HepG2 (cell line): ENCODE results near the gene HOXB5. TPM values are rescaled to one million over a fixed set of nuclear protein-coding genes. Genes with fewer than 3 reads are reported as not detected.

Source experiments
- ATAC-seq: fragments of 200-7000 bp; cut with Tn5 transposase; 3 replicates; pipeline ENCODE4 v1.9.1; 2020; ENCODE audit warnings: mild to moderate bottlenecking, moderate library complexity
- BruUV-seq: library from RNA; stranded (reverse); fragments of 400-500 nt; replicated peaks from 2 replicates; lab custom pipeline; 2021; lab: Mats Ljungman, UMichigan
- CTCF ChIA-PET: fragments of 300-600 bp; formaldehyde crosslinking; extraction: SDS; loops from one replicate; lab custom pipeline; 2021; ENCODE audit warnings: low total read pairs, inconsistent platforms, low intra/inter-chr PET ratio; lab: Yijun Ruan, JAX
- POLR2A ChIA-PET: fragments of 350-600 bp; sonication (Branson Sonifier 250); formaldehyde crosslinking; loops from one replicate; lab custom pipeline; 2020; ENCODE audit warnings: antibody characterized with exemption, inconsistent platforms; lab: Yijun Ruan, JAX
- DNase-seq: peaks from one replicate; pipeline ENCODE4 v3.0.0-alpha.2; 2015; ENCODE audit warnings: low spot score
- FAIRE-seq: peaks from 3 replicates; lab custom pipeline; 2011; peaks lifted over from hg19 to GRCh38; lab: Jason Lieb, UNC
- H2AFZ ChIP-seq: one replicate; pipeline ENCODE4 v1.6.1; 2011; ENCODE audit warnings: low read length, inconsistent platforms
- H3K27ac ChIP-seq: fragments of 300-600 bp; 3 replicates; pipeline ENCODE4 v1.8.0; 2011; ENCODE audit warnings: mixed run types, mild to moderate bottlenecking, mixed read lengths, low read length, inconsistent platforms; ENCODE audit not compliant: insufficient read depth; ENCODE audit errors: extremely low read length
- H3K27me3 ChIP-seq, 2 experiments: fragments of 200-600 bp in 1 of 2; 2 replicates in 1 of 2; 3 replicates in 1 of 2; pipeline versions ENCODE4 v1.6.0 to v1.8.0; 2011; ENCODE audit warnings: low read length in 2 of 2, mild to moderate bottlenecking in 2 of 2, moderate library complexity in 2 of 2, inconsistent platforms in 1 of 2; ENCODE audit not compliant: insufficient read depth in 2 of 2, control insufficient read depth in 1 of 2
- H3K36me3 ChIP-seq, 2 experiments: fragments of 200-600 bp in 1 of 2; replicated peaks in 1 of 2; 2 replicates in 1 of 2; 3 replicates in 1 of 2; pipeline versions ENCODE4 v1.5.1 to v1.8.0; 2011; ENCODE audit warnings: low read length in 2 of 2, inconsistent platforms in 1 of 2; ENCODE audit not compliant: insufficient read depth in 2 of 2, control insufficient read depth in 1 of 2
- H3K4me1 ChIP-seq: 2 replicates; pipeline ENCODE4 v1.5.1; 2012; ENCODE audit warnings: low read length, inconsistent platforms; ENCODE audit not compliant: insufficient read depth
- H3K4me2 ChIP-seq: 2 replicates; pipeline ENCODE4 v1.6.0; 2011; ENCODE audit warnings: low read depth, low read length, inconsistent platforms
- H3K4me3 ChIP-seq, 3 experiments: fragments of 200-600 bp in 1 of 3; sonication (generic), shearing (Covaris generic) in 1 of 3; replicated peaks in 1 of 3; 2 replicates each; pipeline ENCODE4 v1.5.1; 2011 to 2016; ENCODE audit warnings: low read length in 3 of 3, inconsistent platforms in 2 of 3, low read depth in 2 of 3, mild to moderate bottlenecking in 2 of 3, control low read depth in 1 of 3, mixed read lengths in 1 of 3; ENCODE audit not compliant: insufficient read depth in 1 of 3
- H3K79me2 ChIP-seq: one replicate; pipeline ENCODE4 v1.6.1; 2011; ENCODE audit warnings: low read length, inconsistent platforms; ENCODE audit not compliant: insufficient read depth
- H3K9ac ChIP-seq: 2 replicates; pipeline ENCODE4 v1.6.0; 2011; ENCODE audit warnings: mild to moderate bottlenecking, low read depth, low read length, inconsistent platforms; ENCODE audit not compliant: insufficient read depth
- H3K9me3 ChIP-seq: 2 replicates; pipeline ENCODE4 v1.5.1; 2012; ENCODE audit warnings: mild to moderate bottlenecking, low read length
- H4K20me1 ChIP-seq: 2 replicates; pipeline ENCODE4 v1.6.0; 2011; ENCODE audit warnings: inconsistent platforms, mild to moderate bottlenecking, low read length, moderate library complexity; ENCODE audit not compliant: insufficient read depth
- EZH2 ChIP-seq: conservative IDR thresholded peaks from 2 replicates; pipeline ENCODE4 v1.6.1; 2012; ENCODE audit warnings: mild to moderate bottlenecking, low read depth, low read length, moderate library complexity
- ZNF687 ChIP-seq: sonication (generic); formaldehyde crosslinking; IDR thresholded peaks from 2 replicates; pipeline ENCODE4 v1.5.1; 2020; ENCODE audit warnings: mild to moderate bottlenecking, missing genetic modification reagents, moderate library complexity
- WGBS: methylation state at CpG from one replicate; pipeline ENCODE4 v1.1.6; 2017; ENCODE audit warnings: low lambda C conversion rate; 5-methylcytosine and 5-hydroxymethylcytosine counted together
- in situ Hi-C: cut with HindIII; loops from 2 replicates; pipeline ENCODE4 v1.10.0; 2017; ENCODE audit warnings: low pct_unique_long_range_greater_than_20kb; ENCODE audit not compliant: extremely low pct_ligation_motif_present
- intact Hi-C: fragments of 100-400 bp; cut with micrococcal nuclease; formaldehyde crosslinking; loops from one replicate; pipeline ENCODE4 v1.10.0; 2022; ENCODE audit not compliant: unreplicated experiment
- polyA plus RNA-seq, 8 experiments: library from polyadenylated mRNA; depleted of rRNA in 3 of 8; stranded (reverse) in 7 of 8; unstranded in 1 of 8; fragments of >200 nt; fragmentation: Illumina TruSeq in 4 of 8; extraction: Trizol in 4 of 8; gene quantifications; 2 replicates each; pipeline versions ENCODE4 v1.2.1 to v1.2.3, GENCODE V29; 2011 to 2016; ENCODE audit warnings: low read depth in 4 of 8, missing spikeins in 1 of 8, mixed read lengths in 1 of 8; ENCODE audit not compliant: insufficient read depth in 1 of 8
- total RNA-seq, 5 experiments: library from RNA; depleted of rRNA; stranded (reverse); fragments of >200 nt; fragmentation: Illumina TruSeq; extraction: Trizol; gene quantifications; 2 replicates each; pipeline ENCODE4 v1.2.3, GENCODE V29; 2016; ENCODE audit warnings: low read depth in 1 of 5

Gene HOXB5
- total and polyA plus RNA-seq, 2 of the 13 experiments (the other 11 are each of a cell fraction or from before 2014, with no cell fraction given): not detected

- CTCF ChIA-PET: no interaction called here
- ATAC-seq (peak; percentile 47), FAIRE-seq (no peak)
These were observed 31.2 kb upstream of the HOXB5 start for GRCh38 chr17:48624544-48625494.

More at GRCh38 chr17:48624544-48625494, 31.2 kb upstream of the HOXB5 start:
- TF ChIP-seq EZH2 (peak; percentile 52; the same call in 1 of the 2 replicates), ZNF687 (CRISPR knock-in tag) (no peak)
- TF ChIP-seq, all 625 proteins: peak for 1
- intact Hi-C loops: no loop called here
- POLR2A ChIA-PET: no interaction called here
- H3K27ac ChIP-seq: no peak overlapping the region
- H3K4me3 ChIP-seq: no peak overlapping the region
- H3K9me3 ChIP-seq: no peaks in the 10 kb centered on the region
- no peak overlapping the region for H3K4me2 ChIP-seq
- WGBS: 28% methylated on average over 43 of the region's 66 CpGs
- H3K4me1 ChIP-seq: no peaks in the 10 kb centered on the region
- no peaks in the 10 kb centered on the region for H3K79me2 ChIP-seq
- H3K9ac ChIP-seq: no peak overlapping the region
- H3K27me3 ChIP-seq: peaks cover 42 to 97% of the 10 kb centered on the region in 2 experiments
- H3K36me3 ChIP-seq: no peaks in the 10 kb centered on the region
- BruUV-seq: no TSS peak
- no peak for DNase-seq
- 0 out of 2 replicates have a peak, but pooled peaks cover 2% of the 10 kb centered on the region for H4K20me1 ChIP-seq
- in situ Hi-C loops: no loop called here
- H2AFZ ChIP-seq: no peak overlapping the region
